ENCODE results near the gene HOPX. TPM values are rescaled to one million over a fixed set of nuclear protein-coding genes. Genes with fewer than 3 reads are reported as not detected.
A peak's percentile ranks its signal among the peaks of the same experiment; 100 is the strongest.
"Not testable (repeated sequence)": the region's sequence is repeated elsewhere in the genome, so short reads cannot be mapped to it uniquely, and the experiment has no call there.

The HOPX gene
- total RNA-seq: 100 to 1,000 TPM in 1 of 2 donors, 10 to 100 TPM in 1; 12.2 to 117 TPM

GRCh38 chr4:56681158-56681852 is at the start of gene HOPX:
Gene HOPX (minus strand): TSS chr4:56681296. CDS start chr4:56657816, 23,480 bp downstream.
- H3K4me1 ChIP-seq (replicated peaks): peaks cover 2% of the 10 kb centered on the region
- H3K27me3 ChIP-seq (replicated peaks; ENCODE audit: insufficient read depth): no peaks in the 10 kb centered on the region
- peak; percentile 89 for DNase-seq (ENCODE audit: low spot score)
- intact Hi-C loops (cut with DNase I): no loop called here
- no peak within 1 kb of the TSS for H3K4me3 ChIP-seq
- WGBS: 22% methylated on average over 18 of the region's 18 CpGs
- TF ChIP-seq POLR2AphosphoS5 (IDR thresholded peaks at IDR 0.05) (peak; percentile 86), POLR2A (IDR thresholded peaks at IDR 0.05) (peak; percentile 43), CTCF (IDR thresholded peaks at IDR 0.05) (no peak)
- no peaks in the 10 kb centered on the region for H3K36me3 ChIP-seq
- peak within 1 kb of the TSS; percentile 60 to 77 for H3K27ac ChIP-seq
- H3K9me3 ChIP-seq: no peaks in the 10 kb centered on the region

GRCh38 chr4:56730097-56730496 is 49.0 kb upstream of the HOPX start:
- Histone ChIP-seq H3K9me3 (no peaks in the 10 kb centered on the region), H3K4me1 (replicated peaks) (no peaks in the 10 kb centered on the region), H3K36me3 (no peaks in the 10 kb centered on the region), H3K4me3 (no peak overlapping the region), H3K27me3 (replicated peaks; ENCODE audit: insufficient read depth) (peaks cover 7% of the 10 kb centered on the region), H3K27ac (no peak overlapping the region)
- TF ChIP-seq POLR2AphosphoS5 (IDR thresholded peaks at IDR 0.05) (no peak), POLR2A (IDR thresholded peaks at IDR 0.05) (no peak), CTCF (IDR thresholded peaks at IDR 0.05) (no peak)
- intact Hi-C loops (cut with DNase I): no loop called here
- WGBS: 93% methylated on average over 5 of the region's 5 CpGs
- DNase-seq (ENCODE audit: low spot score): no peak

- H3K4me1 ChIP-seq (replicated peaks): no peaks in the 10 kb centered on the region
- H3K27me3 ChIP-seq (replicated peaks; ENCODE audit: insufficient read depth): peaks cover 7% of the 10 kb centered on the region
- intact Hi-C loops (cut with DNase I): loop anchor here (5.0 kb wide), 1 partner anchor 71 kb away; no protein-coding TSS in a partner anchor
- no peaks in the 10 kb centered on the region for H3K9me3 ChIP-seq
- H3K27ac ChIP-seq: peak overlapping the region; percentile 11 to 29
- TF ChIP-seq POLR2AphosphoS5 (IDR thresholded peaks at IDR 0.05) (peak; percentile 99), CTCF (IDR thresholded peaks at IDR 0.05) (no peak), POLR2A (IDR thresholded peaks at IDR 0.05) (no peak)
- H3K36me3 ChIP-seq: no peaks in the 10 kb centered on the region
- no peak overlapping the region for H3K4me3 ChIP-seq
- peak; percentile 93 for DNase-seq (ENCODE audit: low spot score)
- 8% methylated on average over 4 of the region's 4 CpGs for WGBS
Observed at GRCh38 chr4:56728512-56728911, 47.4 kb upstream of the HOPX start.

GRCh38 chr4:56727150-56727549 is 46.1 kb upstream of the HOPX start:
- H3K27ac ChIP-seq: no peak overlapping the region

GRCh38 chr4:56726593-56726992 is 45.5 kb upstream of the HOPX start:
- H3K9me3 ChIP-seq; H3K27ac ChIP-seq; H3K36me3 ChIP-seq; H3K4me3 ChIP-seq; H3K27me3 ChIP-seq (replicated peaks; ENCODE audit: insufficient read depth); H3K4me1 ChIP-seq (replicated peaks); DNase-seq (ENCODE audit: low spot score): not testable (repeated sequence)
- intact Hi-C loops (cut with DNase I): loop anchor here (5.0 kb wide), 1 partner anchor 69 kb away; no protein-coding TSS in a partner anchor
- 100% methylated on average over 1 of the region's 1 CpG for WGBS

More at GRCh38 chr4:56727150-56727549, 46.1 kb upstream of the HOPX start:
- no peak for DNase-seq (ENCODE audit: low spot score)
- no peaks in the 10 kb centered on the region for H3K36me3 ChIP-seq
- H3K9me3 ChIP-seq: no peaks in the 10 kb centered on the region
- intact Hi-C loops (cut with DNase I): loop anchor here (5.0 kb wide), 1 partner anchor 70 kb away; no protein-coding TSS in a partner anchor
- H3K27me3 ChIP-seq (replicated peaks; ENCODE audit: insufficient read depth): peaks cover 7% of the 10 kb centered on the region
- 75% methylated on average over 4 of the region's 4 CpGs for WGBS
- TF ChIP-seq POLR2AphosphoS5 (IDR thresholded peaks at IDR 0.05) (no peak), POLR2A (IDR thresholded peaks at IDR 0.05) (no peak), CTCF (IDR thresholded peaks at IDR 0.05) (no peak)
- H3K4me3 ChIP-seq: no peak overlapping the region
- H3K4me1 ChIP-seq (replicated peaks): no peaks in the 10 kb centered on the region
